H9 (cell line): ENCODE data around the gene MLKL. TPM values are rescaled to one million over a fixed set of nuclear protein-coding genes. Genes with fewer than 3 reads are reported as not detected.

Source experiments
- DNase-seq: peaks from one replicate; pipeline ENCODE4 v3.0.0-alpha.2; 2017
- H2AFZ ChIP-seq: one replicate; pipeline ENCODE4 v1.6.1; 2013; ENCODE audit warnings: mild to moderate bottlenecking, low read length, control low read depth, moderate library complexity
- H2AK5ac ChIP-seq: 2 replicates; pipeline ENCODE4 v1.6.1; 2013; ENCODE audit warnings: low read length, control low read depth, mixed read lengths; ENCODE audit not compliant: insufficient read length
- H2BK120ac ChIP-seq: one replicate; pipeline ENCODE4 v1.6.1; 2013; ENCODE audit warnings: low read depth, mild to moderate bottlenecking, low read length, control low read depth, inconsistent platforms; ENCODE audit not compliant: poor library complexity, severe bottlenecking
- H2BK12ac ChIP-seq: 2 replicates; pipeline ENCODE4 v1.6.1; 2013; ENCODE audit warnings: low read length, control low read depth, mixed read lengths, low read depth; ENCODE audit not compliant: insufficient read length
- H2BK15ac ChIP-seq: 2 replicates; pipeline ENCODE4 v1.6.1; 2013; ENCODE audit warnings: low read depth, low read length, control low read depth
- H2BK20ac ChIP-seq: one replicate; pipeline ENCODE4 v1.6.1; 2013; ENCODE audit warnings: low read depth, mild to moderate bottlenecking, low read length, control low read depth, inconsistent platforms; ENCODE audit not compliant: poor library complexity, severe bottlenecking
- H2BK5ac ChIP-seq: 2 replicates; pipeline ENCODE4 v1.6.1; 2013; ENCODE audit warnings: low read length, control low read depth, mixed read lengths; ENCODE audit not compliant: insufficient read length
- H3K14ac ChIP-seq: 2 replicates; pipeline ENCODE4 v1.6.1; 2013; ENCODE audit warnings: low read length, control low read depth; ENCODE audit not compliant: insufficient read depth
- H3K18ac ChIP-seq: 2 replicates; pipeline ENCODE4 v1.6.1; 2013; ENCODE audit warnings: low read depth, mild to moderate bottlenecking, mixed read lengths, low read length, control low read depth; ENCODE audit not compliant: insufficient read length
- H3K23ac ChIP-seq: 2 replicates; pipeline ENCODE4 v1.6.1; 2013; ENCODE audit warnings: low read length, control low read depth, mixed read lengths, low read depth; ENCODE audit not compliant: insufficient read length
- H3K23me2 ChIP-seq: 2 replicates; pipeline ENCODE4 v1.6.1; 2013; ENCODE audit warnings: low read depth, mild to moderate bottlenecking, mixed read lengths, low read length, control low read depth; ENCODE audit not compliant: insufficient read length, poor library complexity, severe bottlenecking
- H3K27ac ChIP-seq: 2 replicates; pipeline ENCODE4 v1.5.1; 2013; ENCODE audit warnings: low read length, control low read depth, mixed read lengths, low read depth; ENCODE audit not compliant: insufficient read length
- H3K27me3 ChIP-seq: 2 replicates; pipeline ENCODE4 v1.6.1; 2013; ENCODE audit warnings: low read length, control low read depth, inconsistent platforms; ENCODE audit not compliant: insufficient read depth
- H3K4ac ChIP-seq: 2 replicates; pipeline ENCODE4 v1.6.1; 2013; ENCODE audit warnings: low read depth, mild to moderate bottlenecking, control low read depth, inconsistent platforms, low read length, moderate library complexity
- H3K4me1 ChIP-seq: 2 replicates; pipeline ENCODE4 v1.6.1; 2013; ENCODE audit warnings: low read length, control low read depth, inconsistent platforms; ENCODE audit not compliant: insufficient read depth
- H3K4me2 ChIP-seq: 2 replicates; pipeline ENCODE4 v1.6.1; 2013; ENCODE audit warnings: low read length, control low read depth, mixed read lengths; ENCODE audit not compliant: insufficient read length, insufficient read depth
- H3K56ac ChIP-seq: 2 replicates; pipeline ENCODE4 v1.6.1; 2013; ENCODE audit warnings: low read depth, mild to moderate bottlenecking, mixed read lengths, low read length, control low read depth; ENCODE audit not compliant: insufficient read length
- H3K79me1 ChIP-seq: 2 replicates; pipeline ENCODE4 v1.6.1; 2013; ENCODE audit warnings: low read depth, mild to moderate bottlenecking, moderate library complexity, low read length, control low read depth, inconsistent platforms; ENCODE audit not compliant: insufficient read depth, poor library complexity, severe bottlenecking
- H3K79me2 ChIP-seq: 2 replicates; pipeline ENCODE4 v1.6.1; 2013; ENCODE audit warnings: low read length, control low read depth, inconsistent platforms; ENCODE audit not compliant: insufficient read depth
- H3K9ac ChIP-seq: 2 replicates; pipeline ENCODE4 v1.6.1; 2013; ENCODE audit warnings: low read length, control low read depth, mixed read lengths; ENCODE audit not compliant: insufficient read length; ENCODE audit errors: extremely low read depth
- H3K9me3 ChIP-seq: one replicate; pipeline ENCODE4 v1.6.1; 2013; ENCODE audit warnings: low read depth, low read length, inconsistent platforms; ENCODE audit not compliant: control insufficient read depth
- H3T11ph ChIP-seq: one replicate; pipeline ENCODE4 v1.6.1; 2013; ENCODE audit warnings: mild to moderate bottlenecking, low read length, control low read depth, inconsistent platforms
- H4K20me1 ChIP-seq: one replicate; pipeline ENCODE4 v1.6.1; 2013; ENCODE audit not compliant: control insufficient read depth, insufficient read length, insufficient read depth
- H4K5ac ChIP-seq: 2 replicates; pipeline ENCODE4 v1.6.1; 2013; ENCODE audit warnings: low read depth, mild to moderate bottlenecking, mixed read lengths, low read length, control low read depth; ENCODE audit not compliant: insufficient read length
- H4K8ac ChIP-seq: replicated peaks from 2 replicates; pipeline ENCODE4 v1.6.1; 2013; ENCODE audit warnings: low read length, control low read depth, mixed read lengths, low read depth; ENCODE audit not compliant: insufficient read length
- H4K91ac ChIP-seq: 2 replicates; pipeline ENCODE4 v1.6.1; 2013; ENCODE audit warnings: low read depth, mild to moderate bottlenecking, moderate library complexity, mixed read lengths, low read length, control low read depth; ENCODE audit not compliant: insufficient read length
- H3K27ac Mint-ChIP-seq, 3 experiments: 2 replicates in 2 of 3; 3 replicates in 1 of 3; pipeline ENCODE4 v1.8.0; 2020 to 2021; ENCODE audit warnings: mixed read lengths in 3 of 3, mild to moderate bottlenecking in 1 of 3, moderate library complexity in 1 of 3
- H3K27me3 Mint-ChIP-seq: 2 replicates; pipeline ENCODE4 v1.8.0; 2021; ENCODE audit warnings: low read depth, mild to moderate bottlenecking, moderate library complexity, mixed read lengths
- H3K36me3 Mint-ChIP-seq, 3 experiments: 2 replicates in 2 of 3; 3 replicates in 1 of 3; pipeline ENCODE4 v1.8.0; 2020 to 2021; ENCODE audit warnings: low read depth in 3 of 3, mixed read lengths in 3 of 3; ENCODE audit not compliant: insufficient read depth in 1 of 3
- H3K4me1 Mint-ChIP-seq, 2 experiments: 2 replicates each; pipeline ENCODE4 v1.8.0; 2020; ENCODE audit warnings: mixed read lengths in 2 of 2
- H3K4me3 Mint-ChIP-seq, 2 experiments: 2 replicates in 1 of 2; 3 replicates in 1 of 2; pipeline ENCODE4 v1.8.0; 2020 to 2021; ENCODE audit warnings: mild to moderate bottlenecking in 2 of 2, mixed read lengths in 2 of 2, moderate library complexity in 1 of 2
- H3K9me3 Mint-ChIP-seq, 2 experiments: 2 replicates in 1 of 2; 3 replicates in 1 of 2; pipeline ENCODE4 v1.8.0; 2020; ENCODE audit warnings: mild to moderate bottlenecking in 2 of 2, mixed read lengths in 2 of 2, moderate library complexity in 1 of 2
- CTCF ChIP-seq: fragments of 200-600 bp; sonication (generic); conservative IDR thresholded peaks from 3 replicates; pipeline ENCODE4 v1.8.0; 2021; ENCODE audit warnings: antibody characterized with exemption, mild to moderate bottlenecking
- WGBS: extraction: QIAGEN DNeasy Blood & Tissue Kit; methylation state at CpG from one replicate; pipeline ENCODE4 v1.1.7; 2013; ENCODE audit warnings: missing lambda C conversion rate, low lambda C conversion rate, mixed read lengths; ENCODE audit not compliant: insufficient read length; ENCODE audit errors: extremely low coverage; 5-methylcytosine and 5-hydroxymethylcytosine counted together
- total RNA-seq: library from RNA; stranded (reverse); gene quantifications from 2 replicates; pipeline ENCODE4 v1.2.1, GENCODE V29; 2021

Gene MLKL
- total RNA-seq, 1 experiment from 2014 or later: 0.37 TPM

GRCh38 chr16:74732707-74733350 lies 32.2 kb upstream of the MLKL start:
- H3T11ph ChIP-seq: no peak overlapping the region
- H2BK15ac ChIP-seq: no peak overlapping the region
- H3K14ac ChIP-seq: no peak overlapping the region
- no peak overlapping the region for H3K23ac ChIP-seq
- Mint-ChIP-seq H3K4me3 (no peak overlapping the region), H3K36me3 (peaks cover 0 to 5% (median 0%) of the 10 kb centered on the region in 3 experiments; a peak in 2 of 7 replicates), H3K27me3 (no peaks in the 10 kb centered on the region), H3K9me3 (0 out of 5 replicates have a peak, but pooled peaks cover 0 to 2% of the 10 kb centered on the region in 2 experiments), H3K4me1 (peaks cover 36 to 44% of the 10 kb centered on the region in 2 experiments), H3K27ac (no peak overlapping the region)
- no peak for TF ChIP-seq CTCF
- H3K23me2 ChIP-seq: no peaks in the 10 kb centered on the region
- no peak overlapping the region for H3K4me2 ChIP-seq
- H3K18ac ChIP-seq: no peak overlapping the region
- peak; percentile 24 for DNase-seq
- no peak overlapping the region for H4K5ac ChIP-seq
- no peaks in the 10 kb centered on the region for H3K9me3 ChIP-seq
- peaks cover 4% of the 10 kb centered on the region; the same call in 1 of the 2 replicates for H3K4me1 ChIP-seq
- no CpG with 5 or more reads among the region's 15 CpGs for WGBS
- H4K91ac ChIP-seq: no peak overlapping the region
- no peak overlapping the region for H3K4ac ChIP-seq
- no peak overlapping the region for H2BK120ac ChIP-seq
- no peaks in the 10 kb centered on the region for H3K79me2 ChIP-seq
- H3K56ac ChIP-seq: no peak overlapping the region
- no peak overlapping the region for H3K9ac ChIP-seq
- H4K20me1 ChIP-seq: no peaks in the 10 kb centered on the region
- H3K79me1 ChIP-seq: no peaks in the 10 kb centered on the region
- no peak overlapping the region for H2AFZ ChIP-seq
- H4K8ac ChIP-seq: no peak overlapping the region
- H3K27me3 ChIP-seq: no peaks in the 10 kb centered on the region
- H3K27ac ChIP-seq: no peak overlapping the region
- H2AK5ac ChIP-seq: no peak overlapping the region
- H2BK20ac ChIP-seq: no peak overlapping the region
- no peak overlapping the region for H2BK12ac ChIP-seq
- H2BK5ac ChIP-seq: no peak overlapping the region
